Epithelial cell of proximal tubule (primary cell): ENCODE data around the gene ANKRD9. TPM values are rescaled to one million over a fixed set of nuclear protein-coding genes. Genes with fewer than 3 reads are reported as not detected.
A peak's percentile ranks its signal among the peaks of the same experiment; 100 is the strongest.
"Not testable (repeated sequence)": the region's sequence is repeated elsewhere in the genome, so short reads cannot be mapped to it uniquely, and the experiment has no call there.

ENCODE experiments used
- DNase-seq: peaks from one replicate; pipeline ENCODE4 v3.0.0-alpha.2; 2011; ENCODE audit warnings: low read depth
- H3K4me3 ChIP-seq: 2 replicates; pipeline ENCODE4 v1.5.1; 2011; ENCODE audit warnings: low read depth, mild to moderate bottlenecking, low read length
- CTCF ChIP-seq: conservative IDR thresholded peaks from 2 replicates; pipeline ENCODE4 v1.5.1; 2012; ENCODE audit warnings: low read depth, mild to moderate bottlenecking, low read length
- total RNA-seq: library from RNA; depleted of rRNA; stranded (reverse); fragments of >200 nt; gene quantifications from 2 replicates; pipeline ENCODE4 v1.2.3, GENCODE V29; 2015

ANKRD9 gene
- total RNA-seq, result 49.6 and 137 TPM in 2 replicates

DNA sequence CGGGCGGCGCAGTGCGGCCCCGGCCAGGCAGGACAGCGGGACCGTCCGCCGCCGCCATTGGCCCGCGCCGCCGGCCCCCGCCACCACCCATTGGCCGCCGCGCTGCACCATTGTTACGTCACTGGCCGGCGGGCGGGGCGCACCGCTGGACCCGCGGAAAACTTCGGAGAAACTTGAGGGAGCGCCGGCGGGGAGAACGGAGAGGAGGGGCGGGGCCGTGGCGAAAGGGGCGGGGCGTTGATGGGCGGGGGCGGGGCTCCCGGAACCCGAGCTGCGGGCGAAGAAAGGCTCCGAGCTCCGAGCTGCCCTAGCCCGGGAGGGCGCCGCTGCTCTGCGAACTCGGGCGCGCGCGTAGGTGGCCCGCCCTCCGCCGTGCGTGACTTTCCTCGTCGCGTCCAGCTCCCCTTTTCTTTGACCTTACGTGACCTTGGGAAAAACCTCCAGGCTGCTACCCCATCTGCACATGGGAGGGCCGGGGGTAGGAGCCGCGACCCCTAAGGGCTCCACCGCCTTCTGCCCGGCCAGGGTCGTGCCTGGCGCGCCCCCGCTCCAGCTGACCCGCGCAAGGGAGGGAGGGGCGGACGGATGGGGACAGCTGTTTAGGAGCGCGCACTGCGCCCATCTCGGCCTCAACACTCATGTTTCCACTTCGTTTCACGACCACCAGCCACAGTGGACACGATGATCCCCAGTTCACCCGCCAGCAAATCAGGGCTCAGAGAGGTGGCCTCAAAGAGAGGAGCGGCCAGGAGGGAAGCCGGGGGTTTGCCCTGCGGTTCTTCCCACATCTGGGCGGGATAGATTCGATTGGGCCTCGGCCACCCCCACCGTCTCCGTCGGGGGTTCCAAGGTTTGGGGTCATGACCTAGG, at the start of gene ANKRD9:
TSS of gene ANKRD9 (minus strand) at position 31 of the 870 bp plus-strand sequence. CDS start 1,887 bp downstream, outside the sequence.
- peak within 1 kb of the TSS; percentile 74 for H3K4me3 ChIP-seq
- DNase-seq, result peak; percentile 13
- no peak for TF ChIP-seq CTCF

DNA sequence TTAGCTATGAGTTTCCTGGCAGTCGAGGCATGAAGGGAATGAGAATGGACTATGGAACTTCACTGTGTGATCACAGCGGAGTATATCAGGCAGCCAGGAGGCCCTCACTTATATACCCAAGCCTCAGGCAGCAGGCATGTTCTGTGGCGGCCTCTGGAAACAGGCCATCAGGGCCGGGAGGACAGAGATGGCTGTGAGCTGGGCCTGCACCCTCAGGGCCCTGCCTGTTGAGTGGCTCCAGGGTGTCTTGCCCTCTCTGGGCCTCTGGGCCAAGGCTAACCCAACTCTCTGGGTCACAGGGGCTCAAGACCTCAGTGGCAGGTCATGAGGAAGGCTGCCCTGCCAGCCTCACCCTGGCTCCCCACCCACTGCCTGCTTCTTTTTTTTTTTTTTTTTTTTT, 49.0 kb upstream of the ANKRD9 start:
- DNase-seq, result no peak
- no peak for TF ChIP-seq CTCF
- no peak overlapping the region for H3K4me3 ChIP-seq

GRCh38 chr14:102557434-102558226, 48.1 kb upstream of the ANKRD9 start:
- no peak for TF ChIP-seq CTCF

GRCh38 chr14:102556098-102556677, 46.6 kb upstream of the ANKRD9 start:
- TF ChIP-seq CTCF, result no peak
- DNase-seq, result no peak
- no peak overlapping the region for H3K4me3 ChIP-seq

More at GRCh38 chr14:102557434-102558226, 48.1 kb upstream of the ANKRD9 start:
- no peak overlapping the region for H3K4me3 ChIP-seq
- DNase-seq, result no peak

GRCh38 chr14:102554821-102555819, 45.5 kb upstream of the ANKRD9 start:
- H3K4me3 ChIP-seq, result peak overlapping the region; percentile 60
- no peak for TF ChIP-seq CTCF
- DNase-seq, result no peak

DNA sequence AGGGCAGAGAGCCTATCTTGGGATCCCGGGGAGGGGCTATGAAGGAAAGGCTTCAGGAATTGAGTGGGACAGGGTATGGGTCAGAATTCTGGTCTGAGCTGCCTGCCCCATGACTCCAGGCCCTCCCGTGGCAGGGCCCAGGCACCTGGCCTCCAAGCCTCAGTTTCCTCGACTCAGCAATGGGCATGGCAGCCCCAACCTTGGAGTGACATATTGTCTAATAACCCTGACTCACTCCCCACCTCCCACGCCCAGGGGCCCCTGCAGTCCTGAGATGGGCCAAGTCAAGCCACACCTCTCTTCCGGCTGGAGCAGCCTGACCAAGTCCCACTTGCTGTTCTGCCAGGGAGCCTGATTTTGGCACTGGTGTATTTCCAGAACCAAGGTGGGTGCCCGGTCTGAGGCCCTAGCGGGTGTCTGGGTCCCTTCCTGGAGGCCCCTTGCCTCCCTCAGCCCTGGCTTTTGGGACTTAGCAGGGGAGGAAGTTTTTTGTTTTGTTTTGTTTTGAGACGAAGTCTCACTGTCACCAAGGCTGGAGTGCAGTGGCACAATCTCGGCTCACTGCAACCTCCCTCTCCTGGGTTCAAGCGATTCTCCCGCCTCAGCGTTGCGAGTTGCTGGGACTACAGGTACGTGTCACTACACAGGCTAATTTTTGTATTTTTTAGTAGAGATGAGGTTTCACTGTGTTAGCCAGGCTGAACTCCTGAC, 42.6 kb upstream of the ANKRD9 start:
- DNase-seq, result no peak
- no peak overlapping the region for H3K4me3 ChIP-seq
- TF ChIP-seq CTCF, result no peak

DNA sequence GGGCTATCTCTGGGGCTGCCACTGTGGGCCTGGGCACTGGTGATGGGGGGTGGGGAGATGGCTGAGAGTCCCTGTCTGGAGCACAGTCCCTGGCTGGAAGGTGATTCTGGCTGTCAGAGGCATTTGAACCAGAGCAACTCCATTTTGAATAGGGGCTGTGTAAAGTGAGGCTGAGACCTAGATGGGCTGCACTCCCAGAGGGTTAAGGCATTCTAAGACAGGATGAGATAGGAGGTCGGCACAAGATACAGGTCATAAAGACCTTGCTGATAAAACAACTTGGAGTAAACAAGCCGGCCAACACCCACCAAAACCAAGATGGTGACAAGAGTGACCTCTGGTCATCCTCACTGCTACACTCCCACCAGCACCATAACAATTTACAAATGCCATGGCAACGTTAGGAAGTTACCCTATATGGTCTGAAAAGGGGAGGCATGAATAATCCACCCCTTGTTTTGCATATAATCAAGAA, 41.4 kb upstream of the ANKRD9 start:
- DNase-seq, H3K4me3 ChIP-seq: not testable (repeated sequence)
